Stomach (tissue), 4 donors: ENCODE measurements around the gene ATP8A2.

Source experiments
- EP300 ChIP-seq: sonication (generic); formaldehyde crosslinking; IDR thresholded peaks from one replicate; pipeline ENCODE4 v1.6.1; 2017; ENCODE audit warnings: antibody characterized with exemption
- POLR2A ChIP-seq, 4 donors: fragments of 450-650 bp; IDR thresholded peaks; one replicate each; pipeline ENCODE4 v1.6.1; 2016; ENCODE audit warnings: antibody characterized with exemption in 4 of 4, control low read depth in 2 of 4, mild to moderate bottlenecking in 1 of 4, moderate library complexity in 1 of 4
- TF ChIP-seq, protein P1 (sequence below), 7 experiments: fragments of 450-650 bp in 4 of 7; fragments of 200-600 bp in 3 of 7; sonication (generic) in 3 of 7; IDR thresholded peaks; one replicate each; pipeline ENCODE4 v1.5.1; 2016 to 2019; ENCODE audit warnings: antibody characterized with exemption in 7 of 7, control low read depth in 2 of 7, mild to moderate bottlenecking in 1 of 7

DNA sequence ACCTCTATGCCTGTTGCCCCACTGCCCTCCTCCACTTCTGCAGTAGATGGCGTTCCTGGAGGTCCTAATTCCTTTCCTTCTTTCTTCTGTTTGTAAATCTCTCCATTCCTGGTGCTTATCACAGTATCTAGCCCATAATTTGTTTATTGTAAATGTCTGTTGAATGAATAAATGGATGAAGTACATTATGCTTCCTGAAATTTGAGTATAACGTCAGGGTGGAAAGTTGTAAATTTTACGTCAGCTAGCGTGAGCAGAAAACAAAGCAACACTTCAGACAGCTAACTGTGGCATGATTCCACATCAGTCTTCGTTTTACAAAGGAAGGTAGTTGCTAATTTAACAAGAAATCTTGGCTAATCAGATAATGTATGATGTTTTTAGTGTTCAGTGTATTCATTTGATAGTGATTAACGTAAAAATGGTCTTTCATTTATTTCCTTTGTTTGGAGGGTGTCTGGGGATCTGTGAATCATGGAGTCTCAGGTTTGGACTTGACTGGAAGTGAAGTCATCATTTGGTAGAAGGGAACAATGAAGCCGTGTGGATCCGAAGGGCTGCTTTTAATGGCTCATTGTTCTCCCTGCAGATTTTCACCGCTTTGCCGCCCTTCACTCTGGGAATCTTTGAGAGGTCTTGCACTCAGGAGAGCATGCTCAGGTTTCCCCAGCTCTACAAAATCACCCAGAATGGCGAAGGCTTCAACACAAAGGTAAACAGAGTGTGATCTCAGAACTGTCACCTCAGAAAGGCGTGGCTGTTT lies 465.0 kb downstream of the ATP8A2 start:
- TF ChIP-seq, protein P1, sequence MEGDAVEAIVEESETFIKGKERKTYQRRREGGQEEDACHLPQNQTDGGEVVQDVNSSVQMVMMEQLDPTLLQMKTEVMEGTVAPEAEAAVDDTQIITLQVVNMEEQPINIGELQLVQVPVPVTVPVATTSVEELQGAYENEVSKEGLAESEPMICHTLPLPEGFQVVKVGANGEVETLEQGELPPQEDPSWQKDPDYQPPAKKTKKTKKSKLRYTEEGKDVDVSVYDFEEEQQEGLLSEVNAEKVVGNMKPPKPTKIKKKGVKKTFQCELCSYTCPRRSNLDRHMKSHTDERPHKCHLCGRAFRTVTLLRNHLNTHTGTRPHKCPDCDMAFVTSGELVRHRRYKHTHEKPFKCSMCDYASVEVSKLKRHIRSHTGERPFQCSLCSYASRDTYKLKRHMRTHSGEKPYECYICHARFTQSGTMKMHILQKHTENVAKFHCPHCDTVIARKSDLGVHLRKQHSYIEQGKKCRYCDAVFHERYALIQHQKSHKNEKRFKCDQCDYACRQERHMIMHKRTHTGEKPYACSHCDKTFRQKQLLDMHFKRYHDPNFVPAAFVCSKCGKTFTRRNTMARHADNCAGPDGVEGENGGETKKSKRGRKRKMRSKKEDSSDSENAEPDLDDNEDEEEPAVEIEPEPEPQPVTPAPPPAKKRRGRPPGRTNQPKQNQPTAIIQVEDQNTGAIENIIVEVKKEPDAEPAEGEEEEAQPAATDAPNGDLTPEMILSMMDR (IDR thresholded peaks at IDR 0.05): no peak
- TF ChIP-seq POLR2A (IDR thresholded peaks at IDR 0.05) (no peak), EP300 (no peak)
